ENCODE data around the gene CTPS1. TPM values are rescaled to one million over a fixed set of nuclear protein-coding genes. Genes with fewer than 3 reads are reported as not detected.

Gene CTPS1
- total and polyA plus RNA-seq, 2 experiments from 2014 or later: 19.8 to 30.3 TPM

DNA sequence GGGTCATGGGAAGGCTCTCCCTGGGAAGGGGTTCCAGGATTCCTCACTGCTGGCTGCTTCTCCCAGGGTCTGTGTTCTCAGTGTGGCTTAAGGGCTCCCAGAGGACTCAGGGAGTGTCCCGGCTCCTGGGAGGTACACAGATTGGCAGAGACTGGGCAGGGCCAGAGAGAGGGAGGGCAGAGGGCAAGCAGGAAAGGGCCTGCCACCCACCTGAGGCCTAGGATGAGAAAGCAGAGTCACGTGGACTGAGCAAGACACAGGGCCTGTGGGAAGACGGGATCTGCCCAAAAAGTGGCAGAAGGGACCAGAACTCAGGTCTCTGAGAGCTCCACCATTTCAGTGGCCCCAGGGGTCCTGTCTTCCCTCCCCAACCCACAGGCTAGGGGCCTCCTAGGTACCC lies 41.2 kb downstream of the CTPS1 start:
- Histone ChIP-seq H3K4me3 (no peak overlapping the region), H3K36me3 (ENCODE audit: low read depth) (no peaks in the 10 kb centered on the region), H3K4me1 (ENCODE audit: insufficient read depth) (no peaks in the 10 kb centered on the region), H3K9me2 (ENCODE audit: insufficient read depth) (no peaks in the 10 kb centered on the region), H3K4me2 (ENCODE audit: unreplicated experiment) (no peak overlapping the region), H4K20me1 (ENCODE audit: insufficient read depth) (no peaks in the 10 kb centered on the region), H3K9me3 (ENCODE audit: low read depth) (no peaks in the 10 kb centered on the region), H2AFZ (no peak overlapping the region), H3K27ac (no peak overlapping the region), H3K9ac (no peak overlapping the region), H3F3A (ENCODE audit: insufficient read depth) (no peaks in the 10 kb centered on the region), H3K27me3 (replicated peaks; ENCODE audit: insufficient read depth) (no peaks in the 10 kb centered on the region), H3K79me2 (ENCODE audit: insufficient read depth) (no peaks in the 10 kb centered on the region)
- TF ChIP-seq EZH2phosphoT487 (IDR thresholded peaks at IDR 0.05; ENCODE audit: insufficient read depth, low read depth): no peak
- TF ChIP-seq EZH2 (IDR thresholded peaks at IDR 0.05; ENCODE audit: insufficient read depth, poor library complexity, severe bottlenecking): no peak
- no peak for DNase-seq
- in situ Hi-C loops (cut with MboI): no loop called here
- WGBS, 2 experiments (ENCODE audit: low coverage in 1 of 2, low lambda C conversion rate in 2 of 2, missing lambda C conversion rate in 2 of 2): 33 to 48% methylated on average over 3 of the region's 3 CpGs

DNA sequence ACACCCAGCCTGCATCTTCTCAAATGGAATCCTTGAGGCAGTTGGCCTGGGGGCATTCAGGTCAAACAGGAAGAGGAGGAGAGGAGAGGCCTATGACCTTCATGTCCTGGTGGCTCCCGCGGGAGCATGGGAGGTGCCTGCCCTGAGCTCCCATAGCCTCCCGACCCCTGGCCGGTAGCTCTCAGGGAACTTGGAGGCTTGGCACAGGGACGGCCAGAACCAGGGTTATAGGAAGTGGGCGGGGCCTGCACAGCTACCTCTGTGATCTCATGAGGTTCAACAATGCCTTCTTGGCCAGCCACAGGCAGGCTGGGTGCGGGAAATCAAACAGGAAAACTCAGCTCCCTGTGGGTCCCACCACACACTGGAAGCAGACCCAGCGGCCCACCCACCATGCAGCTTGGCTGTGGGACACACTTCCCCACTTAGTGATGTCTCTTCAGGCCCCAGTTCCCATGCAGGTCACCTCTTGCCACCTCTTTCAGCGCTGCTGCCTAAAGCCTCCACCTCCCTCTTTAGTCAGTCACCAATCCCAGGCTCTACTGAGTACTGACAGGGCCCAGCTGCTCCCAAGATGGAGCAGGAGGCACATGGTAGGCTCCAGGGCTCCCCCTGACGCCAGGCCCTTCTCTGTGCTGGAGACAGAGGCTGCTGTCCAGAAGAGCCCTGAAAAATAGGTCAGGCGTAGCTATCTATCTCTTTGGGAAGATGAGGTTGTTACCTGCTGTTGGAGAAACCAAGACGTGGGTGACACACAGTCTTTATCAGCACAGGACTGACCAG lies 42.2 kb downstream of the CTPS1 start, which contains the start of gene SLFNL1:
Gene SLFNL1, minus strand, starts transcription at position 200 of the 783 bp plus-strand sequence. CDS start 1,065 bp downstream, outside the sequence.
- in situ Hi-C loops (cut with MboI): no loop called here
- H3K27ac ChIP-seq: no peak within 1 kb of the TSS

DNA sequence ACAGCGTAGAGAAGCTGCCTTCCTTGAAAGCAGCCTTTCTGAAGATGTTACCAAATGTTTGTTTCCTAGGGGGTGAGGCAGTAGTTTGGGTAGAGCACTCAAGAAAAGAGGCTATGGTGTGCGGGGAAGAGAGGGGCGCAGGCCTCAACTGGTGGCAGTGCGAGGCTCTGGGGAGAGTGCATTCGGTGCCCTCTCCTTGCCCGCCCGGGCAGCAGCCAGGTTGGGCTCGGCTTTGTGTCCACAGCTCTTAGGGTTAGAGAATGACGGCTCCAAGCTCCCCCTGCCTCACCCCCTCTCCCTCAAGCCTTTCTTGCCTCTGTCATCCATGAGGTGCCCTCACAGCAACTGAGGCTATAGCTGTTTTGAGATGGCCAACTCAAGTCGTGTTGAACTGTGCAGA lies 42.9 kb downstream of the CTPS1 start:
- no peak overlapping the region for H3K27ac ChIP-seq
- in situ Hi-C loops (cut with MboI): no loop called here
- no peaks in the 10 kb centered on the region for H3K9me3 ChIP-seq (ENCODE audit: low read depth)
- no peaks in the 10 kb centered on the region for H3F3A ChIP-seq (ENCODE audit: insufficient read depth)
- no peaks in the 10 kb centered on the region for H4K20me1 ChIP-seq (ENCODE audit: insufficient read depth)
- H3K4me2 ChIP-seq (ENCODE audit: unreplicated experiment): no peak overlapping the region
- no peak overlapping the region for H3K4me3 ChIP-seq
- no peaks in the 10 kb centered on the region for H3K9me2 ChIP-seq (ENCODE audit: insufficient read depth)
- DNase-seq: no peak
- no peaks in the 10 kb centered on the region for H3K4me1 ChIP-seq (ENCODE audit: insufficient read depth)
- H3K79me2 ChIP-seq (ENCODE audit: insufficient read depth): no peaks in the 10 kb centered on the region
- H2AFZ ChIP-seq: no peak overlapping the region
- WGBS, 2 experiments (ENCODE audit: low coverage in 1 of 2, low lambda C conversion rate in 2 of 2, missing lambda C conversion rate in 2 of 2): 95 to 98% methylated on average over 9 to 10 of the region's 10 CpGs
- H3K27me3 ChIP-seq (replicated peaks; ENCODE audit: insufficient read depth): no peaks in the 10 kb centered on the region
- no peak for TF ChIP-seq EZH2phosphoT487 (IDR thresholded peaks at IDR 0.05; ENCODE audit: insufficient read depth, low read depth)
- no peak for TF ChIP-seq EZH2 (IDR thresholded peaks at IDR 0.05; ENCODE audit: insufficient read depth, poor library complexity, severe bottlenecking)
- H3K36me3 ChIP-seq (ENCODE audit: low read depth): no peaks in the 10 kb centered on the region
- no peak overlapping the region for H3K9ac ChIP-seq

More for the DNA sequence above, 42.2 kb downstream of the CTPS1 start, which contains the start of gene SLFNL1:
- H3K79me2 ChIP-seq (ENCODE audit: insufficient read depth): no peaks in the 10 kb centered on the region
- no peak for TF ChIP-seq EZH2phosphoT487 (IDR thresholded peaks at IDR 0.05; ENCODE audit: insufficient read depth, low read depth)
- TF ChIP-seq EZH2 (IDR thresholded peaks at IDR 0.05; ENCODE audit: insufficient read depth, poor library complexity, severe bottlenecking): no peak
- no peak for DNase-seq
- H4K20me1 ChIP-seq (ENCODE audit: insufficient read depth): no peaks in the 10 kb centered on the region
- H3K4me2 ChIP-seq (ENCODE audit: unreplicated experiment): no peak within 1 kb of the TSS
- no peaks in the 10 kb centered on the region for H3K9me2 ChIP-seq (ENCODE audit: insufficient read depth)
- no peaks in the 10 kb centered on the region for H3K9me3 ChIP-seq (ENCODE audit: low read depth)
- H3K4me1 ChIP-seq (ENCODE audit: insufficient read depth): no peaks in the 10 kb centered on the region
- H3K4me3 ChIP-seq: no peak within 1 kb of the TSS
- WGBS, 2 experiments (ENCODE audit: low coverage in 1 of 2, low lambda C conversion rate in 2 of 2, missing lambda C conversion rate in 2 of 2): 72 to 74% methylated on average over 11 to 12 of the region's 12 CpGs
- H3K27me3 ChIP-seq (replicated peaks; ENCODE audit: insufficient read depth): no peaks in the 10 kb centered on the region
- no peaks in the 10 kb centered on the region for H3K36me3 ChIP-seq (ENCODE audit: low read depth)
- no peaks in the 10 kb centered on the region for H3F3A ChIP-seq (ENCODE audit: insufficient read depth)
- no peak within 1 kb of the TSS for H3K9ac ChIP-seq
- H2AFZ ChIP-seq: no peak within 1 kb of the TSS

DNA sequence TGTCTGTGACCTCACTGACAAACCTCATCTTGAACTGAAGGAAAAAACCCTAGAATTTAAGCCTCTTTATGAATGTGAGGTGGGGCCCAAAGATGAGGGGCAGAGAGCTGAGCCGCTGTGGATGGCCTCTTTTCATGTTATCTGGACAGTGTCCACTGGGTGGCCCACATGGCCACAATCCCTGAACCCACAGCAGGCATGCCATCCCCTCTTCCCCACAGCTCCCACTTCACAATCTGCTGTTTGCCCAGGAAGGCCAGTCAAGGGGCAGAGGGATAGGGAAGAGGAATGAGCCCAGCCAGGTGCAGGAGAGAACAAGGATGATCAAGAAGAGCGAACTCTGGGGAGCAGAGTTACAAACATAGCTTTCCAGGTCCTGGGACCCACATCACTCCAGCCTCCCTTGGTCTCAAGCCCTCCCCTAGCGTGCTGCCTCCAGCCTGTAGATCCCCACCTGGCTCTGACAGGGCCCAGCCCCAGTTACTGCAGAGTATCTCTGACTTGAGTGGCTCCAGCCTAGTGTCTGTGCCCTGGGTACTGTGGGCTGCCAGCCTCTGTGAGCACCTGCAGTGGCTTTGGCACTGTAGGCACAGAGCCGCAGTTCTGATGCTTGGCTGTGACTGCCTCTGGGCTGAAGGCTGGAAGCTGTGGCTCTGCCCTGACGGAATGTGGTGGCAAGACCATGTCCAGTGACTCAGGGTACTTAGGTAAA lies 43.9 kb downstream of the CTPS1 start:
- no peaks in the 10 kb centered on the region for H3K36me3 ChIP-seq (ENCODE audit: low read depth)
- no peaks in the 10 kb centered on the region for H4K20me1 ChIP-seq (ENCODE audit: insufficient read depth)
- no peaks in the 10 kb centered on the region for H3K27me3 ChIP-seq (replicated peaks; ENCODE audit: insufficient read depth)
- peak; percentile 51 for DNase-seq
- H3K27ac ChIP-seq: no peak overlapping the region
- H3K9me2 ChIP-seq (ENCODE audit: insufficient read depth): no peaks in the 10 kb centered on the region
- TF ChIP-seq EZH2 (IDR thresholded peaks at IDR 0.05; ENCODE audit: insufficient read depth, poor library complexity, severe bottlenecking): no peak
- TF ChIP-seq EZH2phosphoT487 (IDR thresholded peaks at IDR 0.05; ENCODE audit: insufficient read depth, low read depth): no peak
- no peaks in the 10 kb centered on the region for H3K9me3 ChIP-seq (ENCODE audit: low read depth)
- no peaks in the 10 kb centered on the region for H3F3A ChIP-seq (ENCODE audit: insufficient read depth)
- no peak overlapping the region for H3K4me3 ChIP-seq
- H3K9ac ChIP-seq: no peak overlapping the region
- H3K79me2 ChIP-seq (ENCODE audit: insufficient read depth): no peaks in the 10 kb centered on the region
- H3K4me1 ChIP-seq (ENCODE audit: insufficient read depth): no peaks in the 10 kb centered on the region
- 86 to 89% methylated on average over 5 of the region's 5 CpGs for WGBS, 2 experiments (ENCODE audit: low coverage in 1 of 2, low lambda C conversion rate in 2 of 2, missing lambda C conversion rate in 2 of 2)
- no peak overlapping the region for H3K4me2 ChIP-seq (ENCODE audit: unreplicated experiment)
- H2AFZ ChIP-seq: no peak overlapping the region
- in situ Hi-C loops (cut with MboI): no loop called here

All from GM23248 (cell line).